ENCODE measurements around the gene WSCD2.

WSCD2 gene

DNA sequence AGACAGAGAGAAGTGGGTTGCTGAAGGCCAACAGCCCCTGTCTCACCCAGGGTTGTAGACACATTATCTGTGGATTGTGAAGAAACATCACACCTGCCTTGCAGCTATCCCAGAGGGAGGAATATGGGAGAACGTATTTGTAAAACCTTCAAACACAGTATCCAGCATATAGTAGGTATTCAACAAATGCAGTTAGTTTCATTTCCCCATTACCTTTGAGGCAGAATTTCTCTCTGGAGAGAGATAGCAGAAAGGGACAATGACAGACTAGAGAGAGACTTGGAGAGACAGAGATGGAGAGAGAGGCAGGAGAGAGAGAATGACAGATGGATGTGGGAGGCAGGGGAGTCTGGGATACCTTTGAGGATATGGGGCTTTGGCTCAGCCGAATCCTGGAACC is 62.0 kb downstream of the WSCD2 start:
- H3K9ac ChIP-seq (ENCODE audit: low read depth, low read length), result no peak overlapping the region
- H3K4me1 ChIP-seq (ENCODE audit: control insufficient read depth, insufficient read depth, low read length), result peaks cover 2% of the 10 kb centered on the region
- no peaks in the 10 kb centered on the region for H3K9me3 ChIP-seq (ENCODE audit: control insufficient read depth, insufficient read depth, low read length)
- no peaks in the 10 kb centered on the region for H3K36me3 ChIP-seq (ENCODE audit: control insufficient read depth, insufficient read depth, low read length)
- no peak overlapping the region for H3K4me3 ChIP-seq (ENCODE audit: low read depth, low read length)
- H3K27me3 ChIP-seq (ENCODE audit: control insufficient read depth, insufficient read depth, low read length), result no peaks in the 10 kb centered on the region

DNA sequence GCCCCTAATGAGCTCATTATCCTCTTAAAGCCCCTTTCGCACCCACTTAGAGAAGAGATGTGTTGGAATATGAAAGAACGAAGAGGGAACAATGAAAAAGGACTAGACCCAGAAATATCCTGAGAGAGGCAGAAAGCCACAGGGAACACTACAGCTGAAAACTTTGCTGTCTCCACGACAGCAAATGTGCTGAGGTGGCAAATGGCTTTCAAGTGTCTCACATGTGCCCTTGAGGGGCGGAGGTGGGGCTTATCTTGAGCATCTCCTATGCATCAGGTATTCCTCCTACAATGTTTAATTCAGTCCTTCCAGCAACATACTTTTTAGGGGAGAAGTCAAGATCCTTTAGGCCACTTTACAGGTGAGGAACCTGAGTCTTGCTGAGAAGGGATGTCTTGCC is 62.9 kb downstream of the WSCD2 start:
- Histone ChIP-seq H3K4me1 (ENCODE audit: control insufficient read depth, insufficient read depth, low read length) (peaks cover 2% of the 10 kb centered on the region), H3K9me3 (ENCODE audit: control insufficient read depth, insufficient read depth, low read length) (no peaks in the 10 kb centered on the region), H3K27me3 (ENCODE audit: control insufficient read depth, insufficient read depth, low read length) (no peaks in the 10 kb centered on the region), H3K9ac (ENCODE audit: low read depth, low read length) (no peak overlapping the region), H3K36me3 (ENCODE audit: control insufficient read depth, insufficient read depth, low read length) (no peaks in the 10 kb centered on the region), H3K4me3 (ENCODE audit: low read depth, low read length) (no peak overlapping the region)

DNA sequence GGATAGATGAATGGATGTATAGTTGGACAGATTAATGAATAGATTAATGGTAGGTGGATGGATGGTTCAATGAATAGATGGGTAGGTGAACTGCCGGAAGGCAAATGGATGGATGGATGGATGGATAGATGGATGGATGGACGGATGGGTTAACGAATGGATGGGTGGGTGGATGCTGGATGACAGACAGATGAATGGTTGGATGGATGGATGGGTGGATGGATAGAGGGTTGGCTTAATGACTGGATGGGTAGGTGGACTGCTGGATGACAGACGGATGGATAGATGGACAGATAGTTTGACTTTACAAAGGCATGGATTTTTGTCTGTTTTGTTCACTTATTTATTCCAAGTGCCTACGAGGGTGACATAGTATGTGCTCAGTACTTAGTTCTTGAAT is 64.4 kb downstream of the WSCD2 start:
- Histone ChIP-seq H3K27me3 (ENCODE audit: control insufficient read depth, insufficient read depth, low read length) (no peaks in the 10 kb centered on the region), H3K4me1 (ENCODE audit: control insufficient read depth, insufficient read depth, low read length) (peaks cover 2% of the 10 kb centered on the region), H3K9ac (ENCODE audit: low read depth, low read length) (no peak overlapping the region), H3K36me3 (ENCODE audit: control insufficient read depth, insufficient read depth, low read length) (no peaks in the 10 kb centered on the region), H3K9me3 (ENCODE audit: control insufficient read depth, insufficient read depth, low read length) (no peaks in the 10 kb centered on the region), H3K4me3 (ENCODE audit: low read depth, low read length) (no peak overlapping the region)

DNA sequence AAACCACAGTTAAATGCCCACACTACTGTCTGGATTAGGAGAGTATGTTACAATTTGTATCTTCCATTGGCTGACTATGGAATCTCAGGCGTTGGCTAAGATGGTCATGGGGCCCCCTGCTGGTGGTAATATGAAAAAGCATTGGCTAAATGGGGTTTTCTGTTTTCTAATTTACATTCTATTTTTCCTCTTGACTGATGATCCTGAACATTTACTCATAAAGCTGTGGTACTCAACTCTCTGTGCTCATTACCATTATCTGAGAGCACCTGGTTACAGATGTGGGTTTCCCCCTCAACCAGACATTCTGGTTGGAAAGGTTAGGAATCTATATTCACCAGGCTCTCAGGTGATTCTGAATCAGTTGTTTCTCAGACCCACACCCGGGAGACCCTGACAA is 64.8 kb downstream of the WSCD2 start:
- Histone ChIP-seq H3K27me3 (ENCODE audit: control insufficient read depth, insufficient read depth, low read length) (no peaks in the 10 kb centered on the region), H3K4me1 (ENCODE audit: control insufficient read depth, insufficient read depth, low read length) (peaks cover 2% of the 10 kb centered on the region), H3K4me3 (ENCODE audit: low read depth, low read length) (no peak overlapping the region)

DNA sequence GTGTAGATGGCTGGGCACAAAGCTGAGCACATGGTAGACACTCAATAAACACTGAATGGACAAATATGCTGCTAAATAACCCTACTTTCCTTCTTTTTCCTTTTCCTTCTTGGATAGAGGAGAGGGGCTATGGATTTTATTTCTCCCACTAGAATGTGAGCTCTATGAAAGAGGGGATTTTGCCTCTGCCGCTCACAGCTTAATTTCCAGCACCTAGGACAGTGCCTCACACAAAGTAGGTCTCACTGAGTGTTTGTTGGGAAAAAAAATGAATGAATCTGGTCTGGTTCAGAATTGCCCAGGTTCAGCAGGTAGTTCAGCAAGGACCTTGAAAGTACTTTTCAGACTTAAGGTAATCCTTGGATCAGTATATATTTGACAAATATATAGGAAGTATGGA is 65.5 kb downstream of the WSCD2 start:
- Histone ChIP-seq H3K4me3 (ENCODE audit: low read depth, low read length) (no peak overlapping the region), H3K36me3 (ENCODE audit: control insufficient read depth, insufficient read depth, low read length) (no peaks in the 10 kb centered on the region), H3K9me3 (ENCODE audit: control insufficient read depth, insufficient read depth, low read length) (no peaks in the 10 kb centered on the region), H3K9ac (ENCODE audit: low read depth, low read length) (no peak overlapping the region), H3K27me3 (ENCODE audit: control insufficient read depth, insufficient read depth, low read length) (no peaks in the 10 kb centered on the region), H3K4me1 (ENCODE audit: control insufficient read depth, insufficient read depth, low read length) (peaks cover 2% of the 10 kb centered on the region)

More for the DNA sequence above, 64.8 kb downstream of the WSCD2 start:
- Histone ChIP-seq H3K36me3 (ENCODE audit: control insufficient read depth, insufficient read depth, low read length) (no peaks in the 10 kb centered on the region), H3K9me3 (ENCODE audit: control insufficient read depth, insufficient read depth, low read length) (no peaks in the 10 kb centered on the region), H3K9ac (ENCODE audit: low read depth, low read length) (no peak overlapping the region)

DNA sequence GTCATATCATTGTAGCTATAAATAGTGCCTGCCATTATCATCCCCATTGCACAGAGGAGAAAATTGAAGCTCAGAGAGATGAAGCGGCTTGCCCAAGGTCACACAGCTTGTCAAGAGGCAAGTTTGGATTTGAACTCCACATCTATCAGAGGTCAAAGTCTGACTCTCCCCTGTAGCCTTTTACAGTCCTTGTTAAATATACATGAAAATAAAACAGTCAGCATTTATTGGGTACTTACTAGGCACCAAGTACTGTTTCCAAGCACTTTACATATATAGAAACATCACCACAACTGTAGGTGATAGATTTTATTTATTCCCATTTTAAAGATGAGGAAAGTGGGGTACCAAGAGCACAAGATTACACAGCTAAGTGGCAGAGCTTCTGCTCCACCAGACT is 67.2 kb downstream of the WSCD2 start:
- Histone ChIP-seq H3K4me3 (ENCODE audit: low read depth, low read length) (no peak overlapping the region), H3K36me3 (ENCODE audit: control insufficient read depth, insufficient read depth, low read length) (no peaks in the 10 kb centered on the region), H3K4me1 (ENCODE audit: control insufficient read depth, insufficient read depth, low read length) (peaks cover 2% of the 10 kb centered on the region), H3K9ac (ENCODE audit: low read depth, low read length) (no peak overlapping the region), H3K27me3 (ENCODE audit: control insufficient read depth, insufficient read depth, low read length) (no peaks in the 10 kb centered on the region), H3K9me3 (ENCODE audit: control insufficient read depth, insufficient read depth, low read length) (no peaks in the 10 kb centered on the region)

DNA sequence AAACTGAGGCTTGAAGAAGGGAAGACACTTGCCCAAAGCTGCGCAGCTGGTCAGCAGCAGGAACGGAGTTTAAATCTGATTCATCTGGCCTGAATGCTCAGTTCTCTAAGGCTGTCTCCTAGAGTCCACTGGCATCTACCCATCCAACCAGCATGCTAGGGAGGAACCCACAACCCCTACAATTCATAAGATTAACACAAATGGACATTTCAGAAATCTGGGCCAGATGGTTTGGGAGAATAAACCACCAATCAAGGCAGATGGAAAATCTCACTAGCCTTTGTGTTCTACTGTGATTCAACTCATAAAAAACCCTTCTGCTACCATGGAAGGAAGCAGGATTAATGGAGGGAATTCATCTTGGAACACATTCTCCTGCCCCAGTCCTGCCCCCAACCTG is 67.8 kb downstream of the WSCD2 start:
- Histone ChIP-seq H3K9ac (ENCODE audit: low read depth, low read length) (no peak overlapping the region), H3K27me3 (ENCODE audit: control insufficient read depth, insufficient read depth, low read length) (no peaks in the 10 kb centered on the region), H3K4me3 (ENCODE audit: low read depth, low read length) (no peak overlapping the region), H3K36me3 (ENCODE audit: control insufficient read depth, insufficient read depth, low read length) (no peaks in the 10 kb centered on the region), H3K9me3 (ENCODE audit: control insufficient read depth, insufficient read depth, low read length) (no peaks in the 10 kb centered on the region), H3K4me1 (ENCODE audit: control insufficient read depth, insufficient read depth, low read length) (no peaks in the 10 kb centered on the region)

DNA sequence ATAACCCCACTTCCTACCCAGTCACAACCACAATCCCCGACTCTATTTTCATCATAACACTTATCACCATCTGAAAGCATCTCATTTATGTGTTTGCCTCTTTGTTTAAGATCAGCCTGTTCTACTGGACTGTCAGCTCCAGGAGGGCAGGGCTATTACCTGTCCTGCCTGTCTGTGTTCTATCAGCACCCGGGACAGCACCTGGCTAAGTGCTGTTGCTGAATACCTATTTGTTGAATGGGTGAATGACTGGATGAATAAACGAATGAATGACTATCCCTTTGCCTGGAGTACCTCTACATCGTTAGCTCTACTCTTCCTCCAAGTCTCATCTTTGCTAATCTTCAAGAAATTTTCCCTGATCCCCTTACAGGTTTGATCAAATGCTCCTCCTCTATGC is 69.0 kb downstream of the WSCD2 start:
- Histone ChIP-seq H3K9ac (ENCODE audit: low read depth, low read length) (no peak overlapping the region), H3K9me3 (ENCODE audit: control insufficient read depth, insufficient read depth, low read length) (no peaks in the 10 kb centered on the region), H3K27me3 (ENCODE audit: control insufficient read depth, insufficient read depth, low read length) (no peaks in the 10 kb centered on the region), H3K4me1 (ENCODE audit: control insufficient read depth, insufficient read depth, low read length) (no peaks in the 10 kb centered on the region), H3K36me3 (ENCODE audit: control insufficient read depth, insufficient read depth, low read length) (no peaks in the 10 kb centered on the region), H3K4me3 (ENCODE audit: low read depth, low read length) (no peak overlapping the region)

DNA sequence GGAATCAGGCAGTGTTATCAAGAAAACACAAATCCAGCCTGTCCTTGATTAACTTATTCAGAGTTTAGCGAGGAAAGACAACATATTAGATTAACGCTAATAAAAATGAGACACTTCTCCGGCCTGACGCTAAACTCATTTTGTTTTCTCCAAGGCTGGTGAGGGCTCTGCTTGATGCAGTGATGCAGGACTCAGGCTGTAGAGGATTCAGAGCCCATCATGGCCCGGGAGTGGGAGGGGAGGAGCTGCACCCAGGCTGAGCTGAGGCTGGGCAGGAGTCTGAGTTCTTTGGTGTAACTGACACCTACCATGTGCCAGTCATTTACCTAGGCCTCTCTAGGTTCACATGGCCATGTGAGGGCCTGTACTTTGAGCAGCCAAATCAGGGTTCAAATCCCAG is 70.0 kb downstream of the WSCD2 start:
- no peaks in the 10 kb centered on the region for H3K9me3 ChIP-seq (ENCODE audit: control insufficient read depth, insufficient read depth, low read length)
- no peaks in the 10 kb centered on the region for H3K4me1 ChIP-seq (ENCODE audit: control insufficient read depth, insufficient read depth, low read length)
- no peak overlapping the region for H3K9ac ChIP-seq (ENCODE audit: low read depth, low read length)
- H3K36me3 ChIP-seq (ENCODE audit: control insufficient read depth, insufficient read depth, low read length), result no peaks in the 10 kb centered on the region
- H3K4me3 ChIP-seq (ENCODE audit: low read depth, low read length), result no peak overlapping the region
- H3K27me3 ChIP-seq (ENCODE audit: control insufficient read depth, insufficient read depth, low read length), result no peaks in the 10 kb centered on the region

DNA sequence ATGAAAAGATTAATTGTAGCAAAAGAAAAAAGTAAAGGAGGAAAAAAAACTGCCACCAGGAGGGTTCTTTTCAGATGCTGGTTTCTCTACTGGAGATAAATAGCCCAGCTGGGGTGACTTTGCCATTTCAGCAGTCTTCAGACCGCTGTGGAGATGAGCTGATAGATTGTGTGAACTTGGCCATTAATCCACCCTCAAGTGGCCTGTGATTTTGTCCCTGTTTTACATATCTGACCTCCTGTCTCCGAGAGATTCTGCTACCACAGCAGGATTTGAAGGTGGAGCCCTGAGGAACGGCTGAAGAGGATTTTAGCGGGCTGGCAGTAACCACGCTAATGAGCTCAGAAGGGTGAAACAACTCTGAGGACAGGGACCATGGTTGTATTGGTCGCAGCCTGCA is 72.7 kb downstream of the WSCD2 start:
- no peaks in the 10 kb centered on the region for H3K27me3 ChIP-seq (ENCODE audit: control insufficient read depth, insufficient read depth, low read length)
- no peaks in the 10 kb centered on the region for H3K4me1 ChIP-seq (ENCODE audit: control insufficient read depth, insufficient read depth, low read length)
- no peaks in the 10 kb centered on the region for H3K36me3 ChIP-seq (ENCODE audit: control insufficient read depth, insufficient read depth, low read length)
- no peaks in the 10 kb centered on the region for H3K9me3 ChIP-seq (ENCODE audit: control insufficient read depth, insufficient read depth, low read length)
- H3K9ac ChIP-seq (ENCODE audit: low read depth, low read length), result no peak overlapping the region
- no peak overlapping the region for H3K4me3 ChIP-seq (ENCODE audit: low read depth, low read length)

DNA sequence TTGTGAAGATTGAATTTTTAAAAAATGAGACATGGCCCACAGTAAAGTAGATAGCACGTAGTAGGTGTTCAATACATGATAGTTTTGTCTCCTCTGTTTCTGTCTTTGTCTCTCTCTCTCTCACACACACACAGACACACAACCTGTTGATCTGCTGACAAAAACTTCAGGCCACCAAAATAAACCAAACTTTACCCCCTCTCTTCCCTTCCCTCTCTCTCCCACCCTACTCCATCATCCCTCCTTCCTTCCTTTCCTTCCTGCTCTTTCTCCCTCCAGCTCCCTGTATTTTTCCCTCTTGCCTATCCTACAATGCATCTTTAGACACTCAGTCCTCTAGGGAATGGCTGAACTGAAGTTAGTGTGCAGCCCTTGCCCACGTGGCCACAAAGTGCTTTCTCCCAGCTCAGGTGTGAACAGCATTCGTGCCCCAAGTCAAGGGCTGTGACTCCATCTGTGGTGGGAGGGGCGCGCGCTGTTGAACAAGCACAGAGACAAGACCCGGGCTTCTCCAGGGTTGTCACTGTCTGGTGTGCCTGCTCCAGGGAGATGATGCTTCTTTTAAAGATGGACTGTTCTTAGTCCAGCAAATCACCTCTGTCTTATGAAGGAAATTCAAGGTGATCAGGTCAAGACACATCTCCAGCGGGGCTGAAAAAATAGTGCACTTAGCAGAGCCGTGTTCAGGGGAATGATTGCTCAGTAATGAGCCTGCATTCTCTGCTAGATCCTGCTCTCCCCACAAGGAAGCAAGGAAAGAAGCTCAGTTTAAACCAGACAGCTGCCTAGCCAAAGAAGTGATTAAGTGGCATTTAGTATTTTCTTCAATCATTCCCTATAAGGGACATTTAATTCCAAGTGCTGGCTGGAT is 75.3 kb downstream of the WSCD2 start:
- Histone ChIP-seq H3K4me3 (ENCODE audit: low read depth, low read length) (no peak overlapping the region), H3K36me3 (ENCODE audit: control insufficient read depth, insufficient read depth, low read length) (no peaks in the 10 kb centered on the region), H3K27me3 (ENCODE audit: control insufficient read depth, insufficient read depth, low read length) (no peaks in the 10 kb centered on the region), H3K9ac (ENCODE audit: low read depth, low read length) (no peak overlapping the region), H3K9me3 (ENCODE audit: control insufficient read depth, insufficient read depth, low read length) (no peaks in the 10 kb centered on the region), H3K4me1 (ENCODE audit: control insufficient read depth, insufficient read depth, low read length) (no peaks in the 10 kb centered on the region)

DNA sequence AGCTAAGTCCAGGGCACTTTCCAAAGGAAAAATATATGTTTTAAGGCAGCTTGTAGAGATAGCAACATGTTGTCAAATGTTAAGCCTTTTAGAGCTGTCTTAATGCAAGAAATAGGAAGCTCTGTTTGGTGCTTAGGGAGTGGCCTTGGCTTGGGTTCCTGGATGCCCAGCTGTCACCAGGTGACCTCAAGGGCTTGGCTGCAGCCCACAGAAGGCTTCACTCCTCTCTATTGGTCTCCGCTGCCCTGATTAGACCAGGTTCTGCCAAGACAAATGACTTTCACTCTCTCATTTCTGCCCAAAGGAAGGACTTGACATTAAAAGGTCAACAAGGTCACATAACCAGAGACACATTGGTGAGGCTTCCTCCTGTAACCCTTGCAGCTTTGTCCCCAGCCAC is 76.8 kb downstream of the WSCD2 start:
- H3K9ac ChIP-seq (ENCODE audit: low read depth, low read length), result no peak overlapping the region
- H3K9me3 ChIP-seq (ENCODE audit: control insufficient read depth, insufficient read depth, low read length), result no peaks in the 10 kb centered on the region
- no peaks in the 10 kb centered on the region for H3K4me1 ChIP-seq (ENCODE audit: control insufficient read depth, insufficient read depth, low read length)
- H3K36me3 ChIP-seq (ENCODE audit: control insufficient read depth, insufficient read depth, low read length), result no peaks in the 10 kb centered on the region
- no peaks in the 10 kb centered on the region for H3K27me3 ChIP-seq (ENCODE audit: control insufficient read depth, insufficient read depth, low read length)
- H3K4me3 ChIP-seq (ENCODE audit: low read depth, low read length), result no peak overlapping the region

All from iPS-15b (cell line).